K562 (cell line): ENCODE measurements around the gene RALGPS1. TPM values are rescaled to one million over a fixed set of nuclear protein-coding genes. Genes with fewer than 3 reads are reported as not detected.

Experiments used
- ATAC-seq: fragments of 200-7000 bp; cut with Tn5 transposase; 3 replicates; pipeline ENCODE4 v1.9.1; 2020; ENCODE audit warnings: moderate library complexity
- BruUV-seq: library from RNA; stranded (reverse); fragments of 400-500 nt; replicated peaks from 2 replicates; lab custom pipeline; 2021; lab: Mats Ljungman, UMichigan
- CTCF ChIA-PET: fragments of 300-600 bp; formaldehyde crosslinking; extraction: SDS; loops from one replicate; lab custom pipeline; 2021; ENCODE audit warnings: low intra/inter-chr PET ratio; lab: Yijun Ruan, JAX
- POLR2A ChIA-PET: fragments of 300-600, 350-650 bp; sonication (Branson Sonifier 250); formaldehyde crosslinking; extraction: SDS; loops from one replicate; lab custom pipeline; 2021; ENCODE audit warnings: antibody characterized with exemption, inconsistent platforms; lab: Yijun Ruan, JAX
- DNase-seq, 4 experiments: peaks; one replicate each; pipeline versions ENCODE4 v3.0.0 to v3.0.0-alpha.2; 2011 to 2018; ENCODE audit warnings: low spot score in 3 of 4, mixed read lengths in 3 of 4; ENCODE audit errors: extremely low read depth in 1 of 4
- FAIRE-seq: peaks from 2 replicates; lab custom pipeline; 2011; peaks lifted over from hg19 to GRCh38; lab: Jason Lieb, UNC
- H2AFZ ChIP-seq: 2 replicates; pipeline ENCODE4 v1.6.0; 2011; ENCODE audit warnings: low read depth, low read length, control low read depth, inconsistent platforms
- H3K27ac ChIP-seq: fragments of 200-600 bp; 3 replicates; pipeline ENCODE4 v1.8.0; 2011; ENCODE audit warnings: low read depth, mild to moderate bottlenecking, control low read depth, inconsistent platforms, low read length, moderate library complexity, mixed read lengths; ENCODE audit errors: extremely low read depth
- H3K27me3 ChIP-seq, 2 experiments: fragments of 300-600 bp in 1 of 2; 2 replicates in 1 of 2; 3 replicates in 1 of 2; pipeline versions ENCODE4 v1.6.0 to v1.8.0; 2011; ENCODE audit warnings: inconsistent platforms in 2 of 2, low read length in 2 of 2, mild to moderate bottlenecking in 1 of 2, mixed read lengths in 1 of 2, moderate library complexity in 1 of 2; ENCODE audit not compliant: control insufficient read depth in 2 of 2, insufficient read depth in 2 of 2
- H3K36me3 ChIP-seq: fragments of 300-600 bp; 3 replicates; pipeline ENCODE4 v1.8.0; 2011; ENCODE audit warnings: mild to moderate bottlenecking, low read length, inconsistent platforms; ENCODE audit not compliant: control insufficient read depth, insufficient read depth
- H3K4me1 ChIP-seq, 2 experiments: fragments of 200-600 bp in 1 of 2; replicated peaks in 1 of 2; 2 replicates in 1 of 2; 3 replicates in 1 of 2; pipeline versions ENCODE4 v1.5.1 to v1.8.0; 2011; ENCODE audit warnings: inconsistent platforms in 2 of 2, low read length in 2 of 2, mild to moderate bottlenecking in 1 of 2, mixed read lengths in 1 of 2, moderate library complexity in 1 of 2; ENCODE audit not compliant: control insufficient read depth in 2 of 2, insufficient read depth in 2 of 2
- H3K4me2 ChIP-seq: 2 replicates; pipeline ENCODE4 v1.6.1; 2011; ENCODE audit warnings: low read length, control low read depth, inconsistent platforms, mixed read lengths; ENCODE audit not compliant: insufficient read depth
- H3K4me3 ChIP-seq: fragments of 200-600 bp; sonication (generic), shearing (Covaris generic); 2 replicates; pipeline ENCODE4 v1.5.1; 2016; ENCODE audit warnings: control low read depth, inconsistent platforms
- H3K79me2 ChIP-seq: fragments of 200-600 bp; 3 replicates; pipeline ENCODE4 v1.8.0; 2011; ENCODE audit warnings: low read length, inconsistent platforms; ENCODE audit not compliant: control insufficient read depth, insufficient read depth
- H3K9ac ChIP-seq, 2 experiments: 2 replicates each; pipeline versions ENCODE4 v1.6.0 to v1.6.1; 2011; ENCODE audit warnings: low read depth in 2 of 2, low read length in 2 of 2, control low read depth in 1 of 2, inconsistent platforms in 1 of 2, mild to moderate bottlenecking in 1 of 2, mixed read lengths in 1 of 2; ENCODE audit not compliant: insufficient read depth in 1 of 2
- H3K9me1 ChIP-seq: one replicate; pipeline ENCODE4 v1.6.0; 2011; ENCODE audit warnings: inconsistent platforms, mild to moderate bottlenecking, low read length, moderate library complexity; ENCODE audit not compliant: control insufficient read depth, insufficient read depth
- H3K9me3 ChIP-seq: replicated peaks from 2 replicates; pipeline ENCODE4 v1.5.1; 2011; ENCODE audit warnings: low read depth, low read length, inconsistent platforms; ENCODE audit not compliant: control insufficient read depth, insufficient read depth
- H4K20me1 ChIP-seq: replicated peaks from 2 replicates; pipeline ENCODE4 v1.6.1; 2011; ENCODE audit warnings: low read length, inconsistent platforms, mixed read lengths; ENCODE audit not compliant: control insufficient read depth, insufficient read depth
- CAMTA2 ChIP-seq: fragments of 250-450 bp; sonication (Bioruptor Pico); conservative IDR thresholded peaks from 2 replicates; pipeline ENCODE4 v1.5.1; 2022
- CC2D1A ChIP-seq: fragments of 450-650 bp; IDR thresholded peaks from 2 replicates; pipeline ENCODE4 v1.6.1; 2017; ENCODE audit warnings: mild to moderate bottlenecking
- EP400 ChIP-seq: fragments of 450-650 bp; IDR thresholded peaks from 2 replicates; pipeline ENCODE4 v1.6.1; 2017; ENCODE audit warnings: antibody characterized with exemption, mild to moderate bottlenecking, moderate library complexity
- ETV6 ChIP-seq, 3 experiments: fragments of 150-350 bp in 1 of 3; sonication (generic) in 1 of 3; formaldehyde crosslinking in 1 of 3; IDR thresholded peaks; 2 replicates each; pipeline versions ENCODE4 v1.6.1 to v1.8.0; 2014 to 2022; ENCODE audit warnings: borderline replicate concordance in 2 of 3, low read depth in 2 of 3, antibody characterized with exemption in 1 of 3, low read length in 1 of 3, mild to moderate bottlenecking in 1 of 3, missing genetic modification reagents in 1 of 3
- FOS ChIP-seq: IDR thresholded peaks from 3 replicates; pipeline ENCODE4 v1.6.1; 2011; ENCODE audit not compliant: insufficient read length; ENCODE audit errors: extremely low read depth
- FOXM1 ChIP-seq, 2 experiments: fragments of 450-650 bp in 1 of 2; sonication (generic) in 1 of 2; formaldehyde crosslinking in 1 of 2; IDR thresholded peaks; 2 replicates each; pipeline versions ENCODE4 v1.6.1 to v1.9.0; 2017 to 2022; ENCODE audit warnings: low read depth in 2 of 2, mild to moderate bottlenecking in 2 of 2, missing genetic modification reagents in 1 of 2, moderate library complexity in 1 of 2
- HNRNPL ChIP-seq: fragments of 200-400 bp; formaldehyde crosslinking; IDR thresholded peaks from 2 replicates; pipeline ENCODE4 v1.6.1; 2017; ENCODE audit warnings: low read depth, mild to moderate bottlenecking, low read length
- KDM5B ChIP-seq: fragments of 200-600 bp; sonication (generic); IDR thresholded peaks from 2 replicates; pipeline ENCODE4 v1.6.1; 2012; ENCODE audit warnings: low read depth, mild to moderate bottlenecking, moderate library complexity, low read length, control low read depth, inconsistent platforms; ENCODE audit not compliant: insufficient replicate concordance
- MAZ ChIP-seq, 2 experiments: fragments of 450-650 bp in 1 of 2; sonication (generic) in 1 of 2; formaldehyde crosslinking; IDR thresholded peaks in 1 of 2; conservative IDR thresholded peaks in 1 of 2; 2 replicates each; pipeline versions ENCODE4 v1.4.0 to v1.5.0; 2020; ENCODE audit warnings: mild to moderate bottlenecking in 1 of 2, missing genetic modification reagents in 1 of 2
- OTX1 ChIP-seq: fragments of 450-650 bp; formaldehyde crosslinking; IDR thresholded peaks from 2 replicates; pipeline ENCODE4 v1.4.0; 2022; ENCODE audit warnings: mild to moderate bottlenecking
- SMAD1 ChIP-seq: fragments of 150-350 bp; IDR thresholded peaks from 2 replicates; pipeline ENCODE4 v1.6.1; 2014; ENCODE audit warnings: low read length, low read depth; ENCODE audit not compliant: partially characterized antibody
- ZNF311 ChIP-seq: fragments of 250-450 bp; sonication (Bioruptor Pico); IDR thresholded peaks from 2 replicates; pipeline ENCODE4 v1.4.0; 2020; ENCODE audit warnings: mild to moderate bottlenecking, moderate library complexity
- ZNF77 ChIP-seq: fragments of 250-450 bp; sonication (Bioruptor Pico); IDR thresholded peaks from 2 replicates; pipeline ENCODE4 v1.5.0; 2020
- WGBS: fragments of 100-300 bp; shearing (Covaris generic); methylation state at CpG from one replicate; pipeline ENCODE4 v1.1.6; 2016; ENCODE audit warnings: low coverage, mixed read lengths; ENCODE audit not compliant: insufficient coverage; ENCODE audit errors: missing lambda C conversion rate; 5-methylcytosine and 5-hydroxymethylcytosine counted together
- in situ Hi-C: fragments of 300-500 bp; cut with MboI; formaldehyde crosslinking; loops from 4 replicates; pipeline ENCODE4 v1.15.0; 2018; ENCODE audit warnings: inconsistent platforms, mixed read lengths
- intact Hi-C: fragments of 100-400 bp; cut with micrococcal nuclease; formaldehyde crosslinking; loops from 2 replicates; pipeline ENCODE4 v1.14.2; 2022
- polyA plus RNA-seq, 8 experiments: library from polyadenylated mRNA; depleted of rRNA in 4 of 8; stranded (reverse) in 5 of 8; unstranded in 3 of 8; fragments of >200 nt; fragmentation: Nextera tagmentation in 2 of 8; fragmentation: Illumina TruSeq in 1 of 8; extraction: Ambion mirVana in 2 of 8; extraction: Trizol in 1 of 8; gene quantifications; 2 replicates each; pipeline versions ENCODE4 v1.2.1 to v1.2.3, GENCODE V29; 2011 to 2014; ENCODE audit warnings: inconsistent platforms in 1 of 8, missing spikeins in 1 of 8
- total RNA-seq, 7 experiments: library from RNA; depleted of rRNA in 6 of 7; stranded (reverse); fragments of >200 nt in 6 of 7; fragmentation: Illumina TruSeq in 2 of 7; extraction: Trizol in 2 of 7; gene quantifications; 2 replicates each; pipeline versions ENCODE4 v1.2.1 to v1.2.3, GENCODE V29; 2011 to 2021; ENCODE audit warnings: low replicate concordance in 1 of 7
- TF ChIP-seq, protein P1 (sequence below): fragments of 450-650 bp; formaldehyde crosslinking; IDR thresholded peaks from 2 replicates; pipeline ENCODE4 v1.4.0; 2020; ENCODE audit warnings: mild to moderate bottlenecking, moderate library complexity
- TF ChIP-seq, protein P2 (sequence below): fragments of 250-450 bp; sonication (Bioruptor Pico); IDR thresholded peaks from 2 replicates; pipeline ENCODE4 v1.9.0; 2021; ENCODE audit warnings: mild to moderate bottlenecking
- TF ChIP-seq, protein P3 (sequence below): fragments of 250-450 bp; sonication (Bioruptor Pico); IDR thresholded peaks from 2 replicates; pipeline ENCODE4 v1.5.0; 2022; ENCODE audit warnings: mild to moderate bottlenecking

Gene RALGPS1
- total and polyA plus RNA-seq, 9 of the 15 experiments (the other 6 are each of a cell fraction or from before 2014, with no cell fraction given): 0.04 to 2.6 (median 1.5) TPM

DNA sequence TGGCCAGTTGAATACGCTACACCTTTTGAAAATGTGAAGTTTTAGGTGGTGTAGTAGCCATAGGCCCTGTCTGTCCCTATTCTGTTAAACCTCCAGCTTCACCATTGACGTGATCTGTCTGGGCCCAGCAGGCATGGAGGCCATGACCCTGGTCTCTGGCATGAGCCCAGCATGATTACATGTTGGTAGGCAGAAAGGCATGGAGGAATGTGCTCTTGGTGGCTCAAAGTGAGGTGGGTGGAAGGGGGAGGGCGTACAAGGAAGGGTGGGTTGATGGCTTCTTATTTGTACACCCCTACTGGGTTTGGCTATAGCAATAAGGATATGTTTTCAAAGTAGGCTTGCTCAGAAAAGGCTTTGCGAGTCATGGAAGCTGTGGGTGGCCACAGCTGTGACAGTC lies 23.7 kb downstream of the RALGPS1 start:
- Histone ChIP-seq H3K79me2 (no peaks in the 10 kb centered on the region), H3K4me1 (no peaks in the 10 kb centered on the region), H3K9ac (no peak overlapping the region), H3K4me3 (no peak overlapping the region), H3K36me3 (no peaks in the 10 kb centered on the region), H3K4me2 (no peak overlapping the region), H3K9me1 (no peaks in the 10 kb centered on the region), H3K27me3 (peaks cover 5 to 21% of the 10 kb centered on the region in 2 experiments; a peak in 3 of 5 replicates), H4K20me1 (no peaks in the 10 kb centered on the region), H3K27ac (no peak overlapping the region), H3K9me3 (no peaks in the 10 kb centered on the region), H2AFZ (no peak overlapping the region)
- intact Hi-C loops: no loop called here
- in situ Hi-C loops: loop anchor here (25.0 kb wide), 1 partner anchor 974 kb away; the partner anchor contains the start of gene ST6GALNAC4
- DNase-seq: no peak
- no TSS peak for BruUV-seq
- FAIRE-seq: no peak
- WGBS: 2% methylated on average over 4 of the region's 4 CpGs
- ATAC-seq: no peak
- ChIA-PET POLR2A (no interaction called here), CTCF (interaction anchor here (1.0 to 1.8 kb wide), 2 partner anchors 261 to 262 kb away, joined by 4 to 6 read pairs; no protein-coding TSS in a partner anchor)
- no peak for TF ChIP-seq CC2D1A
- TF ChIP-seq FOS: no peak
- TF ChIP-seq ZNF311: no peak
- TF ChIP-seq MAZ (CRISPR knock-in tag; conservative IDR thresholded peaks at IDR 0.05 in 1 of 2, IDR thresholded peaks at IDR 0.05 in 1 of 2): no peak
- TF ChIP-seq, protein P1, sequence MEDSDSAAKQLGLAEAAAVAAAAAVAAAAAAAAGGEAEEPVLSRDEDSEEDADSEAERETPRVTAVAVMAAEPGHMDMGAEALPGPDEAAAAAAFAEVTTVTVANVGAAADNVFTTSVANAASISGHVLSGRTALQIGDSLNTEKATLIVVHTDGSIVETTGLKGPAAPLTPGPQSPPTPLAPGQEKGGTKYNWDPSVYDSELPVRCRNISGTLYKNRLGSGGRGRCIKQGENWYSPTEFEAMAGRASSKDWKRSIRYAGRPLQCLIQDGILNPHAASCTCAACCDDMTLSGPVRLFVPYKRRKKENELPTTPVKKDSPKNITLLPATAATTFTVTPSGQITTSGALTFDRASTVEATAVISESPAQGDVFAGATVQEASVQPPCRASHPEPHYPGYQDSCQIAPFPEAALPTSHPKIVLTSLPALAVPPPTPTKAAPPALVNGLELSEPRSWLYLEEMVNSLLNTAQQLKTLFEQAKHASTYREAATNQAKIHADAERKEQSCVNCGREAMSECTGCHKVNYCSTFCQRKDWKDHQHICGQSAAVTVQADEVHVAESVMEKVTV (CRISPR knock-in tag): no peak
- TF ChIP-seq SMAD1: no peak
- TF ChIP-seq CAMTA2 (CRISPR knock-in tag): no peak
- TF ChIP-seq ZNF77: no peak
- no peak for TF ChIP-seq FOXM1 (IDR thresholded peaks at IDR 0.05; ENCODE audit: low read depth)
- TF ChIP-seq FOXM1 (CRISPR knock-in tag; IDR thresholded peaks at IDR 0.05; ENCODE audit: low read depth): no peak
- no peak for TF ChIP-seq HNRNPL
- TF ChIP-seq, protein P2, sequence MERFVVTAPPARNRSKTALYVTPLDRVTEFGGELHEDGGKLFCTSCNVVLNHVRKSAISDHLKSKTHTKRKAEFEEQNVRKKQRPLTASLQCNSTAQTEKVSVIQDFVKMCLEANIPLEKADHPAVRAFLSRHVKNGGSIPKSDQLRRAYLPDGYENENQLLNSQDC (CRISPR knock-in tag): no peak
- no peak for TF ChIP-seq ETV6 (IDR thresholded peaks at IDR 0.05; ENCODE audit: borderline replicate concordance in 1 of 2, low read depth in 2 of 2, low read length in 1 of 2)
- TF ChIP-seq ETV6 (CRISPR knock-in tag; IDR thresholded peaks at IDR 0.05; ENCODE audit: borderline replicate concordance): no peak
- TF ChIP-seq, protein P3, sequence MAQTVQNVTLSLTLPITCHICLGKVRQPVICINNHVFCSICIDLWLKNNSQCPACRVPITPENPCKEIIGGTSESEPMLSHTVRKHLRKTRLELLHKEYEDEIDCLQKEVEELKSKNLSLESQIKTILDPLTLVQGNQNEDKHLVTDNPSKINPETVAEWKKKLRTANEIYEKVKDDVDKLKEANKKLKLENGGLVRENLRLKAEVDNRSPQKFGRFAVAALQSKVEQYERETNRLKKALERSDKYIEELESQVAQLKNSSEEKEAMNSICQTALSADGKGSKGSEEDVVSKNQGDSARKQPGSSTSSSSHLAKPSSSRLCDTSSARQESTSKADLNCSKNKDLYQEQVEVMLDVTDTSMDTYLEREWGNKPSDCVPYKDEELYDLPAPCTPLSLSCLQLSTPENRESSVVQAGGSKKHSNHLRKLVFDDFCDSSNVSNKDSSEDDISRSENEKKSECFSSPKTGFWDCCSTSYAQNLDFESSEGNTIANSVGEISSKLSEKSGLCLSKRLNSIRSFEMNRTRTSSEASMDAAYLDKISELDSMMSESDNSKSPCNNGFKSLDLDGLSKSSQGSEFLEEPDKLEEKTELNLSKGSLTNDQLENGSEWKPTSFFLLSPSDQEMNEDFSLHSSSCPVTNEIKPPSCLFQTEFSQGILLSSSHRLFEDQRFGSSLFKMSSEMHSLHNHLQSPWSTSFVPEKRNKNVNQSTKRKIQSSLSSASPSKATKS (CRISPR knock-in tag): no peak
- no peak for TF ChIP-seq KDM5B
- TF ChIP-seq OTX1 (CRISPR knock-in tag): no peak
- TF ChIP-seq EP400: no peak
